Heart right ventricle (tissue), 16 donors: ENCODE data around the gene RAPGEF3. TPM values are rescaled to one million over a fixed set of nuclear protein-coding genes. Genes with fewer than 3 reads are reported as not detected.

Experiments used
- ATAC-seq, 8 donors: fragments of 200-7000 bp; cut with Tn5 transposase; one replicate each; pipeline ENCODE4 v1.9.1; 2020; ENCODE audit warnings: mild to moderate bottlenecking in 8 of 8, moderate library complexity in 8 of 8, moderate number of reproducible peaks in 1 of 8
- DNase-seq, 2 donors: peaks; one replicate each; pipeline ENCODE4 v3.0.0-alpha.2; 2020
- H3K27ac ChIP-seq, 10 donors: fragments of 200-600 bp; sonication (generic) in 2 of 10; one replicate each; pipeline versions ENCODE4 v1.5.0 to v1.8.0; 2020 to 2022; ENCODE audit warnings: mild to moderate bottlenecking in 3 of 10
- H3K27me3 ChIP-seq, 7 donors: fragments of 200-600 bp; one replicate each; pipeline ENCODE4 v1.8.0; 2021 to 2022; ENCODE audit warnings: mild to moderate bottlenecking in 2 of 7
- H3K36me3 ChIP-seq, 9 donors: fragments of 200-600 bp; sonication (generic) in 1 of 9; one replicate each; pipeline versions ENCODE4 v1.5.0 to v1.8.0; 2020 to 2022; ENCODE audit warnings: mild to moderate bottlenecking in 2 of 9
- H3K4me1 ChIP-seq, 9 donors: fragments of 200-600 bp; sonication (generic) in 1 of 9; one replicate each; pipeline versions ENCODE4 v1.5.0 to v1.8.0; 2020 to 2022; ENCODE audit warnings: mild to moderate bottlenecking in 4 of 9
- H3K4me3 ChIP-seq, 10 donors: fragments of 200-600 bp; sonication (generic) in 2 of 10; one replicate each; pipeline versions ENCODE4 v1.5.0 to v1.8.0; 2020 to 2022; ENCODE audit warnings: mild to moderate bottlenecking in 7 of 10, moderate library complexity in 2 of 10
- H3K9me3 ChIP-seq, 11 donors: fragments of 200-600 bp in 10 of 11; sonication (generic) in 2 of 11; one replicate each; pipeline versions ENCODE4 v1.5.0 to v1.8.0; 2013 to 2022; ENCODE audit warnings: mild to moderate bottlenecking in 2 of 11, control low read depth in 1 of 11, moderate library complexity in 1 of 11
- CTCF ChIP-seq, 9 donors: fragments of 200-600 bp; sonication (generic) in 2 of 9; IDR thresholded peaks; one replicate each; pipeline versions ENCODE4 v1.5.0 to v1.8.0; 2021 to 2022; ENCODE audit warnings: antibody characterized with exemption in 9 of 9, mild to moderate bottlenecking in 5 of 9, moderate library complexity in 1 of 9
- WGBS, 2 donors: extraction: QIAGEN DNeasy Blood & Tissue Kit; methylation state at CpG; one replicate each; pipeline ENCODE4 v1.1.7; 2013; ENCODE audit warnings: inconsistent platforms in 1 of 2; 5-methylcytosine and 5-hydroxymethylcytosine counted together
- intact Hi-C, 10 donors: fragments of 100-400 bp; cut with DNase I; formaldehyde crosslinking; loops; one replicate each; pipeline versions ENCODE4 v1.11.1 to v1.14.2; 2022
- polyA plus RNA-seq, 2 donors: library from polyadenylated mRNA; stranded (reverse); fragments of 200-250 nt; gene quantifications; one replicate each; pipeline ENCODE4 v1.2.3, GENCODE V29; 2013
- total RNA-seq, 10 donors: library from RNA; stranded (reverse); fragmentation: NEBNext Ultra II Directional in 3 of 10; extraction: Animal tissue kit (Norgen Biotek cat#: 25700) in 3 of 10; gene quantifications; one replicate each; pipeline versions ENCODE4 v1.2.1 to v1.2.4, GENCODE V29; 2021 to 2023
- donor health status: Arrhythmogenic right ventricular cardiomyopathy.
- donor health status: ischemic (EF 13 %, LVEDD 7.1; RV severe dilation, severe dysfunction).
- donor health status: healthy with polysubstance abuse.
- donor health status: DM: no; HTN: yes; CAD: no.
- donor health status: DM: no; HTN: no; CAD: no.
- donor health status: ischemic (EF 25% LVEDD 6.9; RV normal size, moderate dysfunction).
- donor health status: ischemic (EF 25% LVEDD 5.7; RV mildly dilated, moderate dysfunction).
- donor health status: healthy.
- donor health status: DM: yes; HTN: yes; CAD: no.
- donor health status: Ischemic cardiomyopathy.
- donor health status: ischemic (EF 35%, LVEDD 5.7; RV mildly dilated, moderate dysfunction).
- donor health status: nonischemic (EF 11% LVEDD 7.7; RV severe dilation, severe dysfunction).
- donor health status: DM: yes; HTN: yes; CAD: no.
- donor health status: PGD.
- donor health status: ischemic (EF 29% LVEDD 5.4; RV normal size, mild dysfunction).
- donor health status: nonischemic (EF 23%, LVEDD 6.1; RV moderate dilation, normal function).

RAPGEF3 gene
- total and polyA plus RNA-seq, 12 donors: 9.5 to 173 (median 20.1) TPM

DNA sequence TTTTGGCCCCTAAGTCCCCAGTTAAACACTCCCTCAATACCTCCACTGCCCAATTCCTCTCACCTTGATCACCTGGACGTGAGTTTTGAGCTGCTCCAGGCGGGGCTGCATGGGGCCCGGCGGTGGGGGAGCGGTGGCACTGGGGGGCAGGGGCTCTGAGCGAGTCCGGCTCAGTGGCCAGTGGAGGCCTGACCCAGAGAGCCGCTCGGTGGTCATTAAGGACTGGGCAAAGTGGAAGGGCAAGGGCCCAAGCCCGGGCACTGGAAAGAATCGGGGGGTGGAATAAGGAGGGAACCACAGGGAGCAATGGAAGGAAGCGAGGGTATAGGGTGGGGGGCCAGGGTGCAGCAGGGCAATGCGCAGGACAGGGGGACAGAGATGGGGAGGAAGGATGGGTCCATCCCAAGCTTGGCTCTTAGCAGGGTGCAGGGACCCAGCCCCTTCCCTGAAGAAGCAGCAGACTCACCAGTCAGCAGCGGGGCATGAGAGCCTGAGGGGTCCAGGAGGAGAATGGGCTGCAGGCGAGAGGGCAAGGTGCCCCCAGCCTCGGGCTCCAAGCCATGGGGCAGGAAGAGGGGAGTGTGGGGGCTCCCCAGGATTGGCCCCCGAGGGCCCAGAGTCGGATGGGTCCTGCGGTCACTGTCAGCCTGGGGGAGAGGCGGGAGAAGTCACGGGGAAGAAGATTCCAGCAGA lies 36.6 kb upstream of the RAPGEF3 start:
- TF ChIP-seq CTCF (IDR thresholded peaks at IDR 0.05): no peak
- 93% methylated on average over 21 of the region's 21 CpGs for WGBS, 2 donors
- Histone ChIP-seq H3K4me1 (peaks cover 13 to 29% (median 20%) of the 10 kb centered on the region in 9 donors), H3K9me3 (no peaks in the 10 kb centered on the region), H3K36me3 (peaks cover 0 to 95% (median 69%) of the 10 kb centered on the region in 9 donors), H3K27ac (no peak overlapping the region), H3K27me3 (no peaks in the 10 kb centered on the region), H3K4me3 (no peak overlapping the region)
- ATAC-seq: no peak
- intact Hi-C loops: loop anchor here in 5 of 10 donors (5.0 kb wide), 1 partner anchor 42 kb away; no protein-coding TSS in a partner anchor
- DNase-seq: no peak

DNA sequence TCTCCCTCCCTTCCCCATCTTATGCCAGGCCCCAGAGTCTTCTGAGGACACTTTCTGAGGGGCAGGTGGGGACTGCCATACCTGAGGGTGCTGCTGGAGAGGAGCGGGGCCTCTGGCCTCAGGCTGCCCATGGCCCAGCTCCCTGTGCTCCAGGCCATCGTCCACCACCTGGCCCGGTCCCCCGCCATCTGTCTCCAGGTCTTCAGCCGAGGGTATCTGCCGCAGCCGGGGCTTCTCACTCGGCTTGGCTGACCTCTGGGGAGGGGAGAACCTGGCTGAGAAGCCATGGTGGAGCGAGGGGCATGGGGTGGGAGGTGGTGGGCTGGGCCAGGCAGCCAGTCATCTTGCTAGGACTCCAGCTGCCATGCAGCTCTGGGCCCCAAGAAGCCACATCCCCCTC lies 36.0 kb upstream of the RAPGEF3 start:
- DNase-seq: no peak
- peaks cover 7 to 23% (median 14%) of the 10 kb centered on the region in 9 donors for H3K4me1 ChIP-seq
- H3K27me3 ChIP-seq: no peaks in the 10 kb centered on the region
- WGBS, 2 donors: 93% methylated on average over 9 of the region's 9 CpGs
- TF ChIP-seq CTCF (IDR thresholded peaks at IDR 0.05): no peak
- peaks cover 0 to 99% (median 75%) of the 10 kb centered on the region in 9 donors for H3K36me3 ChIP-seq
- H3K9me3 ChIP-seq: no peaks in the 10 kb centered on the region
- ATAC-seq: no peak
- intact Hi-C loops: loop anchor here in 5 of 10 donors (5.0 kb wide), 1 partner anchor 43 kb away; no protein-coding TSS in a partner anchor
- no peak overlapping the region for H3K27ac ChIP-seq
- H3K4me3 ChIP-seq: no peak overlapping the region

DNA sequence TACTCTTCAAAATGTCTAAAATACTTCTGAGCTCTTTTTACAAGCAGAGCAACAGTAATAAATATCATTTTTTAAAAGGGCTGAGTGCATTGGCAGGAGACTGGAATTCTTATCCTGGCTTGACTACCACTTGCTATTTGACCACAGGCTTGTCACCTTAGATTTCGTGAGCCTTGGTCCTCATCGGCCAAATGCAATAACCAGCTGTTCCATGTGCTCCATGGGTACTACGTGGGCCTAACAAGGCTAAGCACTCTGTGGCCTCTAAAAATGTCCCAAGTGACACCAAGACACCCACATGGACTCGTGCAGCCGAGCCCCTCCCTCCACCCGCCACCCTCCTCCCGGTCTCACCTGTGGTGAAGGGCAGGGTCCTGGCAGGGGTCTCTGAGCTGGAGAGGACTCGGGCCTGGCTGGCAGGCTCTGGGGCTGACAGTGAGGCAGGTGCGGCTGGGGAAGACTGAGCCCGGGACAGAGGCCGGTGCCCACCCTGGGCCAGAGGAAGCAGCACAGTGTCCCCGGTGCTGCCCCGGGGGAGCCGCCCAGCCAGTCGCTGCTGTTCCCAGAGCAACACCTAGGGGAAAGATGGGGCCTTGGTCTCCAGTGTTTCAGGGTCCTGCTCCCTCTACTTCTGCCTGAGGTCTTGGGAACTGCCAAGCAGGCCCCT lies 34.5 kb upstream of the RAPGEF3 start:
- H3K27ac ChIP-seq: peak overlapping the region in 2 of 10 donors; percentile 10 to 36
- DNase-seq: peak in 1 of 2 donors; percentile 7

More for the DNA sequence above, 34.5 kb upstream of the RAPGEF3 start:
- no peak for TF ChIP-seq CTCF (IDR thresholded peaks at IDR 0.05)
- intact Hi-C loops: no loop called here
- Histone ChIP-seq H3K4me1 (peaks cover 0 to 8% (median 0%) of the 10 kb centered on the region in 9 donors), H3K36me3 (peaks cover 0 to 99% (median 91%) of the 10 kb centered on the region in 9 donors), H3K4me3 (no peak overlapping the region), H3K27me3 (no peaks in the 10 kb centered on the region), H3K9me3 (no peaks in the 10 kb centered on the region)
- no peak for ATAC-seq
- WGBS, 2 donors: 80 to 87% methylated on average over 15 of the region's 15 CpGs
